Activated CD8-positive, alpha-beta memory T cell treated with anti-CD3 and anti-CD28 coated beads, Interleukin-2, amount 50 U/mL, for 1 hour (primary cell): Measurements from ENCODE around the gene PLSCR5.

Source experiments
- DNase-seq: peaks from one replicate; pipeline ENCODE4 v3.0.0-alpha.2; 2020; ENCODE audit errors: extremely low read depth

Gene PLSCR5

GRCh38 chr3:146544002-146544928 lies 60.9 kb downstream of the PLSCR5 start, which contains the start of gene PLSCR1:
Gene PLSCR1, minus strand, starts transcription at chr3:146544607. Its CDS starts 8,055 bp downstream, at chr3:146536552.
- DNase-seq, result peak; percentile 25

- no peak for DNase-seq
Observed at GRCh38 chr3:146543461-146544001, 61.6 kb downstream of the PLSCR5 start.

- DNase-seq, result no peak
Observed at GRCh38 chr3:146542978-146543377, 62.2 kb downstream of the PLSCR5 start.

GRCh38 chr3:146542179-146542578 lies 63.0 kb downstream of the PLSCR5 start:
- no peak for DNase-seq

- DNase-seq, result no peak
Observed at GRCh38 chr3:146540978-146541377, 64.2 kb downstream of the PLSCR5 start.

- DNase-seq, result no peak
Observed at GRCh38 chr3:146540236-146540635, 64.9 kb downstream of the PLSCR5 start.

- DNase-seq, result no peak
Observed at GRCh38 chr3:146539315-146539714, 65.8 kb downstream of the PLSCR5 start.

- no peak for DNase-seq
Observed at GRCh38 chr3:146537603-146538002, 67.5 kb downstream of the PLSCR5 start.

GRCh38 chr3:146536681-146537080 lies 68.5 kb downstream of the PLSCR5 start:
- no peak for DNase-seq
